ENCODE results near the gene EVA1B.

EVA1B gene

GRCh38 chr1:36274201-36274600 lies 49.2 kb downstream of the EVA1B start (continued):
- TF ChIP-seq TSHZ2 (CRISPR knock-in tag; IDR thresholded peaks at IDR 0.05) = no peak

GRCh38 chr1:36273024-36273423 lies 50.4 kb downstream of the EVA1B start:
- no peak for TF ChIP-seq TOX (CRISPR knock-in tag; IDR thresholded peaks at IDR 0.05; ENCODE audit: borderline replicate concordance)
- no peak for ATAC-seq

Data from SK-N-SH treated with all-trans-retinoic acid at 6 μM for 48 hours (cell line).